OCI-LY1 (cell line): Measurements from ENCODE around the gene HGFAC.

ENCODE experiments used
- CTCF ChIP-seq: fragments of 200-600 bp; sonication (generic), shearing (Covaris generic); IDR thresholded peaks from 2 replicates; pipeline ENCODE4 v1.5.1; 2017; ENCODE audit warnings: mild to moderate bottlenecking, antibody characterized with exemption, low read length, moderate library complexity, mixed read lengths
- EZH2 ChIP-seq: fragments of 200-600 bp; sonication (generic), shearing (Covaris generic); IDR thresholded peaks from 2 replicates; pipeline ENCODE4 v1.8.0; 2017; ENCODE audit warnings: borderline replicate concordance, mixed run types, mild to moderate bottlenecking, antibody characterized with exemption, low read length, moderate library complexity, mixed read lengths

GRCh38 chr4:3436048-3436797, 5.5 kb upstream of the HGFAC start:
- TF ChIP-seq CTCF (no peak), EZH2 (no peak)
